ENCODE results near the gene IKBKE. TPM values are rescaled to one million over a fixed set of nuclear protein-coding genes. Genes with fewer than 3 reads are reported as not detected.
A peak's percentile ranks its signal among the peaks of the same experiment; 100 is the strongest.

The IKBKE gene
- total RNA-seq, 2 donors from 2014 or later = 5.0 to 8.5 TPM

GRCh38 chr1:206478746-206479145 lies 8.5 kb downstream of the IKBKE start:
- H3K4me3 Mint-ChIP-seq = no peak overlapping the region
- H3K4me1 ChIP-seq (ENCODE audit: control insufficient read depth, insufficient read depth, low read length) = no peaks in the 10 kb centered on the region
- H3K27ac Mint-ChIP-seq = no peak overlapping the region

DNA sequence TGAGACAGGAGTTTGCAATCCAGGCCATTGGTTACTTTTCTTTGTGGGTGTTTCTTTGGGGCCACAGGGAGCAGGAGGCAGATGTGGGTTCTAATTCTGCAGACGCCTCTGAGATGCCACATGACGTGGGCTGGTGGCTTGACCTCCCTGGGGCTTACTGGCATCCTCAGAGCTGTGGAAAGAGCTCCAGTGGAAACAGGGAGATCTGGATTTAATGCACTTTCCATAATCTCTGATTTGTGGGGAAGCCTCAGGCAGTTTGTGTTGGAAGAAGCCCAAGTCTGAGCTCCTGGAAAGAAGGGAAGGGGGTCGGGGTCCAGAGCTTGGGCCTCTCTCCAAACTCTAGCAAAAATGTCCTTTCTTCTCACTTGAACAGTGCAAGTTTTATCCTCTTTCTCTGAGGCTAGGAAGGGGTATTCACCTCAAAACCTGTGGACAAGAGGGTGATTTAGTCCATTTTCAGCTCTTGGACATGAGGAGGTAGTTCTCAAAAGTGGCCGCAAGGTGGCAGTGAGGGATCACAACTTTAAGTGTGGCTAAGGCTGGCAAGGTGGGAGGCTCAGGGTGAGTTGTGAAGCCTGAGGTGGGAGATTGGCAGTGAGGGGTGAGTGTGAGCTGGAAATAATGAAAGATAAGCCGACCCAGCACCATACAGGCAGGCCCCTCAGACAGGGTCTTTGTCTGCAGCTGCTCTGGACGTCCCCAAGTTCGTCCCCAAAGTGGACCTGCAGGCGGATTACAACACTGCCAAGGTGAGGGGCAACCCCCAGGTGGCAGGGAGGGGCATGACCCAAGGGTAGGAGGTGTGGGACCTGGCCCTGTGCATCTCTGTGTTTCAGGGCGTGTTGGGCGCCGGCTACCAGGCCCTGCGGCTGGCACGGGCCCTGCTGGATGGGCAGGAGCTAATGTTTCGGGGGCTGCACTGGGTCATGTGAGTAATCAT lies 9.2 kb downstream of the IKBKE start:
- peak; percentile 91 for DNase-seq
- peak overlapping the region; percentile 50 for H3K27ac Mint-ChIP-seq
- no peaks in the 10 kb centered on the region for H3K27me3 Mint-ChIP-seq (ENCODE audit: insufficient read depth)

More at GRCh38 chr1:206478746-206479145, 8.5 kb downstream of the IKBKE start:
- Mint-ChIP-seq H3K4me1 (peaks cover 8% of the 10 kb centered on the region), H3K27me3 (ENCODE audit: insufficient read depth) (no peaks in the 10 kb centered on the region), H3K36me3 (ENCODE audit: low read depth) (peaks cover 36% of the 10 kb centered on the region), H3K9me3 (no peaks in the 10 kb centered on the region)
- Histone ChIP-seq H3K4me3 (ENCODE audit: low read length) (no peak overlapping the region), H3K9me3 (ENCODE audit: control insufficient read depth, low read length) (no peaks in the 10 kb centered on the region), H3K27ac (ENCODE audit: low read depth, low read length) (no peak overlapping the region), H3K9ac (ENCODE audit: extremely low read depth, low read length, poor library complexity, severe bottlenecking) (no peak overlapping the region), H3K36me3 (ENCODE audit: control insufficient read depth, insufficient read depth, low read length) (no peaks in the 10 kb centered on the region), H3K27me3 (ENCODE audit: control insufficient read depth, insufficient read depth, low read length, poor library complexity, severe bottlenecking) (no peaks in the 10 kb centered on the region)
- 79 to 100% methylated on average over 1 to 11 of the region's 11 CpGs for WGBS, 2 experiments (ENCODE audit: insufficient coverage in 1 of 2, insufficient read length in 1 of 2)
- no peak for DNase-seq
- no peak for TF ChIP-seq CTCF (conservative IDR thresholded peaks at IDR 0.05)

DNA sequence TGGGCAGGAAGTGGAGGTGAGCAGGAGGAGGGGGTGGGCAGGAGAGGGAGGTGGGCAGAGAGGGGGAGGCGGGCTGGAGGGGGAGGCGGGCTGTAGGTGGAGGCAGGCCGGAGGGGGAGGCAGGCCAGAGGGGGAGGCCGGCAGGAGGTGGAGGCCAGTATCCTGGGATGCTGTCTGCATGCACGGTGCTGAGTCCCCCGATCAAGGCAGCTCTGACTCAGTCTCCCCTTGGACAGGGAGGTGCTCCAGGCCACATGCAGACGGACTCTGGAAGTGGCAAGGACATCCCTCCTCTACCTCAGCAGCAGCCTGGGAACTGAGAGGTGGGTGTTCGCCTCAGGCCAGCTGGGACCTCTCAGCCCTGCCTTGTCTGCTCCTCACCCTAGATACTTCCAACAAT lies 9.9 kb downstream of the IKBKE start:
- Mint-ChIP-seq H3K27ac (no peak overlapping the region), H3K27me3 (ENCODE audit: insufficient read depth) (no peaks in the 10 kb centered on the region), H3K4me1 (peaks cover 2% of the 10 kb centered on the region), H3K9me3 (no peaks in the 10 kb centered on the region), H3K36me3 (ENCODE audit: low read depth) (peaks cover 32% of the 10 kb centered on the region), H3K4me3 (no peak overlapping the region)
- 93% methylated on average over 3 to 7 of the region's 8 CpGs for WGBS, 2 experiments (ENCODE audit: insufficient coverage in 1 of 2, insufficient read length in 1 of 2)
- Histone ChIP-seq H3K9ac (ENCODE audit: extremely low read depth, low read length, poor library complexity, severe bottlenecking) (no peak overlapping the region), H3K27ac (ENCODE audit: low read depth, low read length) (no peak overlapping the region), H3K4me1 (ENCODE audit: control insufficient read depth, insufficient read depth, low read length) (no peaks in the 10 kb centered on the region), H3K4me3 (ENCODE audit: low read length) (no peak overlapping the region), H3K27me3 (ENCODE audit: control insufficient read depth, insufficient read depth, low read length, poor library complexity, severe bottlenecking) (no peaks in the 10 kb centered on the region), H3K36me3 (ENCODE audit: control insufficient read depth, insufficient read depth, low read length) (no peaks in the 10 kb centered on the region), H3K9me3 (ENCODE audit: control insufficient read depth, low read length) (no peaks in the 10 kb centered on the region)
- DNase-seq = no peak
- no peak for TF ChIP-seq CTCF (conservative IDR thresholded peaks at IDR 0.05)

More for the DNA sequence above, 9.2 kb downstream of the IKBKE start:
- peak; percentile 85 for TF ChIP-seq CTCF (conservative IDR thresholded peaks at IDR 0.05)
- Histone ChIP-seq H3K27ac (ENCODE audit: low read depth, low read length) (no peak overlapping the region), H3K9ac (ENCODE audit: extremely low read depth, low read length, poor library complexity, severe bottlenecking) (no peak overlapping the region), H3K36me3 (ENCODE audit: control insufficient read depth, insufficient read depth, low read length) (no peaks in the 10 kb centered on the region), H3K4me1 (ENCODE audit: control insufficient read depth, insufficient read depth, low read length) (no peaks in the 10 kb centered on the region), H3K27me3 (ENCODE audit: control insufficient read depth, insufficient read depth, low read length, poor library complexity, severe bottlenecking) (no peaks in the 10 kb centered on the region), H3K9me3 (ENCODE audit: control insufficient read depth, low read length) (no peaks in the 10 kb centered on the region), H3K4me3 (ENCODE audit: low read length) (no peak overlapping the region)
- H3K9me3 Mint-ChIP-seq = no peaks in the 10 kb centered on the region
- H3K4me3 Mint-ChIP-seq = no peak overlapping the region
- 48 to 80% methylated on average over 5 to 14 of the region's 14 CpGs for WGBS, 2 experiments (ENCODE audit: insufficient coverage in 1 of 2, insufficient read length in 1 of 2)
- H3K36me3 Mint-ChIP-seq (ENCODE audit: low read depth) = peaks cover 33% of the 10 kb centered on the region
- H3K4me1 Mint-ChIP-seq = peaks cover 2% of the 10 kb centered on the region
